Neural crest cell (in vitro differentiated cells): ENCODE measurements around the gene FN1. TPM values are rescaled to one million over a fixed set of nuclear protein-coding genes. Genes with fewer than 3 reads are reported as not detected.
A peak's percentile ranks its signal among the peaks of the same experiment; 100 is the strongest.

Source experiments
- DNase-seq: peaks from one replicate; pipeline ENCODE4 v3.0.0; 2021; ENCODE audit warnings: low read depth, mixed read lengths, low spot score
- H3K27ac Mint-ChIP-seq: one replicate; pipeline ENCODE4 v1.8.0; 2021; ENCODE audit warnings: mild to moderate bottlenecking, mixed read lengths; ENCODE audit not compliant: unreplicated experiment
- H3K27me3 Mint-ChIP-seq: 2 replicates; pipeline ENCODE4 v1.8.0; 2021; ENCODE audit warnings: low read depth, mild to moderate bottlenecking, mixed read lengths
- H3K36me3 Mint-ChIP-seq: 2 replicates; pipeline ENCODE4 v1.8.0; 2021; ENCODE audit warnings: low read depth, mild to moderate bottlenecking, mixed read lengths
- H3K4me1 Mint-ChIP-seq: 2 replicates; pipeline ENCODE4 v1.8.0; 2021; ENCODE audit warnings: mixed read lengths
- H3K4me3 Mint-ChIP-seq: one replicate; pipeline ENCODE4 v1.8.0; 2021; ENCODE audit warnings: mild to moderate bottlenecking, mixed read lengths
- H3K9me3 Mint-ChIP-seq: 2 replicates; pipeline ENCODE4 v1.8.0; 2021; ENCODE audit warnings: mixed read lengths
- CTCF ChIP-seq: fragments of 200-600 bp; sonication (generic); conservative IDR thresholded peaks from 2 replicates; pipeline ENCODE4 v1.5.0; 2021; ENCODE audit warnings: antibody characterized with exemption, mild to moderate bottlenecking
- total RNA-seq: library from RNA; stranded (reverse); gene quantifications from 2 replicates; pipeline ENCODE4 v1.2.1, GENCODE V29; 2021

The FN1 gene
- total RNA-seq, 1 donor from 2014 or later = 103 TPM

- H3K9me3 Mint-ChIP-seq = peaks cover 3% of the 10 kb centered on the region
- no peak overlapping the region for H3K4me3 Mint-ChIP-seq
- no peaks in the 10 kb centered on the region for H3K36me3 Mint-ChIP-seq
- H3K27ac Mint-ChIP-seq = no peak overlapping the region
- H3K4me1 Mint-ChIP-seq = peaks cover 6% of the 10 kb centered on the region
- no peak for DNase-seq
- TF ChIP-seq CTCF = no peak
- H3K27me3 Mint-ChIP-seq = no peaks in the 10 kb centered on the region
Observed at GRCh38 chr2:215460682-215461382, 25.0 kb upstream of the FN1 start.

GRCh38 chr2:215455958-215456357 is 20.1 kb upstream of the FN1 start:
- no peak for TF ChIP-seq CTCF
- H3K36me3 Mint-ChIP-seq = no peaks in the 10 kb centered on the region
- H3K9me3 Mint-ChIP-seq = no peaks in the 10 kb centered on the region
- H3K27me3 Mint-ChIP-seq = no peaks in the 10 kb centered on the region
- H3K27ac Mint-ChIP-seq = no peak overlapping the region
- no peaks in the 10 kb centered on the region for H3K4me1 Mint-ChIP-seq
- H3K4me3 Mint-ChIP-seq = no peak overlapping the region
- DNase-seq = no peak

- DNase-seq = no peak
- no peak overlapping the region for H3K27ac Mint-ChIP-seq
- no peaks in the 10 kb centered on the region for H3K4me1 Mint-ChIP-seq
- no peak overlapping the region for H3K4me3 Mint-ChIP-seq
- no peaks in the 10 kb centered on the region for H3K27me3 Mint-ChIP-seq
- peak; percentile 85 for TF ChIP-seq CTCF
- H3K36me3 Mint-ChIP-seq = no peaks in the 10 kb centered on the region
- no peaks in the 10 kb centered on the region for H3K9me3 Mint-ChIP-seq
Observed at GRCh38 chr2:215454519-215455246, 18.8 kb upstream of the FN1 start.

DNA sequence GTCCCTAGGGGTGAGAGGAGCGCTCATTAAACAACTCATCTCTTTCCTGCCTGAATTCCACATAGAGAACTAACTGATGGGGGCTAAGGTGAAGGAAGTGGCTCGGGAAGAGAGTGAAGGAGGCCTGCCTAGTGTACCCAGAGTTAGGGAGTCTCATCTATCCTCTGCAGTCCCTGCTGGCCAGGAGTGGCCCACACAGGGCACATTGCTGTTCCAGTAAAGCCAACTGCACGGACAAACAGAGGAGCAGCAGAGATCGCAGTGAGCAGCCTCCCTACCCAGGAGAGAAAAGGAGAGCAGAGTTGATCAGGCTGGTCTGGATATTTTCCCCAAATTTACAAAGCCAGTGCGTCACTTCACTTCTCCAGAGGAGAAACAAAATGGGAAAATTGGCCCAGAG is 16.9 kb upstream of the FN1 start:
- no peak for DNase-seq
- Mint-ChIP-seq H3K27me3 (no peaks in the 10 kb centered on the region), H3K27ac (no peak overlapping the region), H3K4me1 (peaks cover 5% of the 10 kb centered on the region), H3K4me3 (no peak overlapping the region), H3K9me3 (no peaks in the 10 kb centered on the region), H3K36me3 (no peaks in the 10 kb centered on the region)
- TF ChIP-seq CTCF = no peak

DNA sequence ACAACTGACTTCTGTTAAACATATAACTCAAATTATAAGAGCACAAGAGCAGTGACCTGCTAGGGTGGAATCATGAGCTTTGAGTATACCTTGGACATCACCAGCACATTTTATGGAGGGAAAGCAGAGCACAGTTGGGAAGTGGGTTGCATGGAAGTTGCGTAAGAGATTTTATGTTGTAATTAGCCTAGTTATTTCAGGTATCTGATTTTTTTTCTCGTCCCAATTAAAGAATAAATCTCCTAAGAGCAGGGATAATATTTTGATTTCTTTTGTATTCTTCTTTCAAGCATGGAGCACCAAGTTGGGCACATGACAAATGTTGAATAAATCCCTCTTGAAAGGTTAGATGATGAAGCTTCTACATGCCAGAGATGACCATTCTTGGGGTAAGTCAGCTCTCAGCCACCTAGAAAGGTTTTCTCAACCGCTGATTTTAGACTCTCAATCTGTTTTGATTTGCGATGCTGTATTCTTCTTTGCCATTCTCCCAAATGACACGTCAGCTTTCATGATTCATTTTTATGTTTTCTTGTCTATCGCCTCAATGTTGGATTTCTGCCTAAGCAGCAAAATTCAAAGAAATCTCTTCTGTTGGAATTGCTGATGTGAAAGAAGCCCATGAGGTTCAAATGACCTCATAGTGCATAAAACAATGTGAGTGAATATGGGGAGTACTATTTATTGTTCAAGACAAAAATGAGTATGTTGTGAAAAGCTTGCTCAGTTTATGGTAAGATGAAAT is 15.3 kb upstream of the FN1 start:
- DNase-seq = no peak
- H3K4me1 Mint-ChIP-seq = peaks cover 10% of the 10 kb centered on the region
- TF ChIP-seq CTCF = no peak
- H3K36me3 Mint-ChIP-seq = no peaks in the 10 kb centered on the region
- no peak overlapping the region for H3K4me3 Mint-ChIP-seq
- no peaks in the 10 kb centered on the region for H3K9me3 Mint-ChIP-seq
- no peaks in the 10 kb centered on the region for H3K27me3 Mint-ChIP-seq
- no peak overlapping the region for H3K27ac Mint-ChIP-seq
